Measurements from ENCODE around the gene NCF2.
"Not testable (repeated sequence)": the region's sequence is repeated elsewhere in the genome, so short reads cannot be mapped to it uniquely, and the experiment has no call there.

Gene NCF2

GRCh38 chr1:183590244-183591191 lies at the start of gene NCF2:
Gene NCF2 (minus strand): TSS chr1:183590459. CDS start chr1:183590329, 130 bp downstream.
- in situ Hi-C loops (cut with MboI; ENCODE audit: low sequenced_read_pairs) = no loop called here

DNA sequence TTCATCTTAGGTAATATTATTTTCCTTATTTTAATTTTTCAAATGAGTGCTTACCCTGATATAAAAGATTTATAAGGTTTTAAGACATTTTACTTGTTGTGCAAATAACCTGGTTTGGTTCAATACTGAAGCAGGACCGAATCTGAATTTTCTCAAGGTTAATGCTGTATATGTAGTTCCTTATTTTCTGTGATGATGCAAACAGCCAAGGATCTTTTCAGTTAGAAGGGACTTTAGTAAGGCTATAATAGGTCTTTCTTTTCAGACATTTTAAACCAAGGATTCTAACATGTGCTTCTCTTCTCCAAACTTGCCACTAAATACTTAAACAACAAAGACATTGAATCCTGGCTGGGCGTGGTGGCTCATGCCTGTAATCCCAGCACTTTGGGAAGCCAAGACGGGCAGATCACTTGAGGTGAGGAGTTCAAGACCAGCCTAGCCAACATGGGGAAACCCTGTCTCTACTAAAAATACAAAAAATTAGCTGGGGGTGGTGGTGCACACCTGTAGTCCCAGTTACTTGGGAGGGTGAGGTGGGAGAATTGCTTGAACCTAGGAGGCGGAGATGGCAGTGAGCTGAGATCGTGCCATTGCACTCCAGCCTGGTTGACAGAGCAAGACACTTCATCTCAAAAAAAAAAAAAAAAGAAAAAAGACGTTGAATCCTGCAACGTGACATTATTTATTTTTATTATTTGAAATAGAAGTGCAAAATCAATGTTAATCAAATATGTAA lies 48.6 kb upstream of the NCF2 start:
- in situ Hi-C loops (cut with MboI; ENCODE audit: low sequenced_read_pairs) = no loop called here

GRCh38 chr1:183636783-183637182 lies 46.5 kb upstream of the NCF2 start:
- in situ Hi-C loops (cut with MboI; ENCODE audit: low sequenced_read_pairs) = no loop called here

DNA sequence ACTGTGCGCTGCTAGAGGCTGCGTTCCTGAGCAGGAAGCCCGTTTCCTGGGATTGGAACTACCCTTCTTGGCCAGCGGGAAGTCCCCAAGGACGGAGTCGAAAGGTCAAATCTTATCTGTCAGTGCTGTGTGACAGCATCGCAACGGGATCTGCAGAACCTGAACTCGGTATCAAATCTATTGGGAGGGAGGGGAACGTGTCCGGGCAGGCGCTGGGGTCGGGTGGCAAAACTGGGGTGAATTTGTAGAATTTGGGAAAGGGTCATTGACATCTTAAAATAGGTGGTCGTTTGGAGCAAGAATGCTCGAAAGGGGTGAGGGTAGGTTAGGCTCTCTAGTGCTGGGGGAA lies 46.0 kb upstream of the NCF2 start:
- in situ Hi-C loops (cut with MboI; ENCODE audit: low sequenced_read_pairs) = no loop called here

DNA sequence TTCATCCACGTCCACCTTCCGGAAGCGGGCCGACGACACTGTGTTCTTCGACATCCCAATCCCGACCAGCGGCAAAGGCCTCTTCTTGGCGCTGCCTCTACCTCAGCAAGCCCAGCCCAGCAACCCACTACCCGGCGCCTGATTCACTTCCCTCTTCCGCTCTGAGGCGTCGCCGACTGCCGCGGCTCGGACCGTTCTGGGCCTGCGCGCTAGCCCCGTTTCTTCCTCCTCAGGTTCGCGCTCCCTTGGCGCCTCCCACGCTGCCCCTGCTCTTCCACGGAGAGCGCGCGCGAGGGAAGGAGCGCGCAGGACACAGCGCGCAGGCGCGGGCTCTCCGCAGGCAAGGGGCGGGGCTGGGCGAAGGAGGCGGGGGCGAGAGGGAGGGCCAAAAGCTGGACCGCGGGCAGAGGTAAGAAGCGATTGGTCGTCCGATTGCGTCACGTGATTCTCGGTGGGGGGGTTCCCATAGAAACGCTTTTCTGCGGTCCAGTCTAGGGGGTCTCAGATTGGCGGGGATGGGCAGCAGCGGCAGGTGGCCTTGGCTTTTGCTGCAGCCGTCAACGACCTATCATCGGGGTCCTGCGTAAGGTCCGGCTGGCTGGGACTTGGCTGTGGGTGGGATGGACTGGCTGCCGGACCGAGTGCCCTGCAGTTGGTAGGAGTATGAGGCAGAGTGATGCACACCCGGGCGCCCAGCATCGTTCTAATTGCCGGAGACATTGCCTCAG lies 45.5 kb upstream of the NCF2 start, which contains the start of gene ARPC5:
Gene ARPC5, minus strand, starts transcription at position 178 of the 728 bp plus-strand sequence. Its CDS starts 124 bp downstream, at position 54.
- in situ Hi-C loops (cut with MboI; ENCODE audit: low sequenced_read_pairs) = no loop called here

- in situ Hi-C loops (cut with MboI; ENCODE audit: low sequenced_read_pairs) = no loop called here
Measured at GRCh38 chr1:183635099-183635605, 44.9 kb upstream of the NCF2 start.

DNA sequence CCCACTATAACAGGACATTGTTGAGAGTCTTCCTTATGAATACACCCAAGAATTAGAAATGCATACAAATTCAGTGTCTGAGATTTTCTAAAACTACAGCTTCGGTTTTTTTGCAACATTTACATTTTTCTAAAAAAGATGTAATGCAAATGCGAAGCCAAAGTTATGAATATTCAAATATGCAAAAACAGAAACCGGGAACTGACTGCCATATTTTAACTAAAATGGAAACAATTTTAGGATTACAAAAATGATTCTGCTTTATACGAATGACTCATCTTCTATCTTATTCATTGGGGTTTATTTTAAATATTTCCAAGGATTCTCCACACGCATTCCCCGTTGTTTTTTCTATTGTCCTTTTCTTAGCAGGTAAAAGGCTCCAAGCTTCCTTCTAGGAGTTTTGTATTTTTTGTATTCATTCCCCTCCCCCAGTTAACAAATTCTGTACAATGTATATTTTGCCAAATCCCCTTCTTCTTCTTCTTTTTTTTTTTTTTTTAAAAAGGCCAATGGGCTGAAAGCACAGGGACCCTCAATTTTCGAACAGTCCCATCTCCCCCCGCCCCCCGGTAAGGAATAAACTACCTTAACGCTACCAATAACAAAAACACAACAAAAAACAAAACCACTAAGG lies 44.3 kb upstream of the NCF2 start:
- in situ Hi-C loops (cut with MboI; ENCODE audit: low sequenced_read_pairs) = no loop called here

DNA sequence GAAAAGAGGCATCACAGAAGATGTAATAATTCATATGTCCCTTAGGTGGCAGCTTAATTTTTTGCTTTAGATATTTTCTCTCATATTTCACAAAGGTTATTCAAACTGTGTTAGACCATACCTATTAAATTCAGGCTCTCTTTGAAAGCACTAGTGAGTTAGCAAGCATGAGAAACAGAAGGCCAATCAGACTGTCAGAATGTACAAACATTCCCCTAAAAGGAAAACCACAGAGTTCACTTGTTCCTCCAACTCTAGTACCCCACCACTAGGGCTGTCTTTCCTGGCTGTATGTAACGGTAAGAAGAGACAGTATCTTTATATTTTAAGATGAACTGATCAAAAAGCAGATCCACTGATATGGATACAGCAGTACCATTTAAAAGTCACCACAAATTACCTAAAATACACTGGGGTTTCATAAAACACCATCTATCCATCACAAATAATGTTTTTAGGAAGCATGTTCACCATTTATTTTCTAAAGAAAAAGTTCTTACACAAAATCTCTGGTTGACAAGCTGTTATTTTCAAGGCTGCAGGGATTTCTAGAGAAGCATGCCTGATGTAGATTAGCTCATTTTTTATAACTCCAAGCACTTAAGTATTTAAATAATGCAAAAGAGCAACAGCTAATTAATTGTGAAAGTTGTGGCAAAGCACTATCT lies 43.6 kb upstream of the NCF2 start:
- in situ Hi-C loops (cut with MboI; ENCODE audit: low sequenced_read_pairs) = no loop called here

GRCh38 chr1:183632964-183633363 lies 42.7 kb upstream of the NCF2 start:
- in situ Hi-C loops (cut with MboI; ENCODE audit: low sequenced_read_pairs) = no loop called here

DNA sequence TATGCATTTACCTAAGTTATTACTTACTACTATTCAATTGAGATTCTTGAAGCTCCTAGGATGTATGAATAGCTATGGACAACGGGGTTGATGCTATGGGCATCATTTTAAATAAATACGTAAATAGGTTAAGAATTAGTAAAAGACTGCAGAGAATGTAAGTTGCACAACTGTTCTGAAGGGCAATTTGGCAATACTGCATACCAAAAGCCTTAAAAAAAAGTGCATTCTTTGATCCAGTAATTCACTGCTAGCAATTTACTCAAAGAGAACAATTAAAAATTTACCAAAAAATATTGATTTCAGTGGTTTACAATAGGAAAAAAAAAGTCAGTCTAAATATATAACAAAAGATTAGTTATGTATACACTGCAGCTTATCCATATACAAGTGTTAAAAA lies 41.9 kb upstream of the NCF2 start:
- in situ Hi-C loops (cut with MboI; ENCODE audit: low sequenced_read_pairs) = no loop called here

- in situ Hi-C loops (cut with MboI; ENCODE audit: low sequenced_read_pairs) = no loop called here
Measured at GRCh38 chr1:183630748-183631147, 40.5 kb upstream of the NCF2 start.

GRCh38 chr1:183628537-183628936 lies 38.3 kb upstream of the NCF2 start:
- in situ Hi-C loops (cut with MboI; ENCODE audit: low sequenced_read_pairs) = loop anchor here (10.0 kb wide), 1 partner anchor 154 kb away; the partner anchor contains the start of gene SMG7

DNA sequence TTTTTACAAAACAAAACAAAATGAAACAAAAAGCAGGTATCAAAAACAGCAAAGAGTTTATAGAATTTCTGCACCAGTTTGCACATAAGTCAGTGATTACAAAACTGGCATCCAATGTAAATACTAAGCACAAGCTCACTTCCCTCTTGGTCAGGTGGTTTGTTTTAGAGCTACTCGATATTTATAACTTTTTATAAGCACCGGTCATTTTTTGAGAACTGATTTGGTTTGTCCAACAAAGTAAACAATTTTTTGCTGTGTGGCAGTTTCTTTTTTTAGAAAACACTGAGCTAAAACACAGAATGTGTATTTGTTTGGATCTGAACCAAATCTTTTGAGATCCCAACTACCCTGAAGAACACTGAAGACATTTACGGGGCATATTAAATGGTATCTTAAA lies 36.0 kb upstream of the NCF2 start:
- in situ Hi-C loops (cut with MboI; ENCODE audit: low sequenced_read_pairs) = loop anchor here (10.0 kb wide), 1 partner anchor 151 kb away; the partner anchor contains the start of gene SMG7

GRCh38 chr1:183622884-183623785 lies 32.9 kb upstream of the NCF2 start:
- in situ Hi-C loops (cut with MboI; ENCODE audit: low sequenced_read_pairs) = loop anchor here (10.0 kb wide), 1 partner anchor 148 kb away; the partner anchor contains the start of gene SMG7

DNA sequence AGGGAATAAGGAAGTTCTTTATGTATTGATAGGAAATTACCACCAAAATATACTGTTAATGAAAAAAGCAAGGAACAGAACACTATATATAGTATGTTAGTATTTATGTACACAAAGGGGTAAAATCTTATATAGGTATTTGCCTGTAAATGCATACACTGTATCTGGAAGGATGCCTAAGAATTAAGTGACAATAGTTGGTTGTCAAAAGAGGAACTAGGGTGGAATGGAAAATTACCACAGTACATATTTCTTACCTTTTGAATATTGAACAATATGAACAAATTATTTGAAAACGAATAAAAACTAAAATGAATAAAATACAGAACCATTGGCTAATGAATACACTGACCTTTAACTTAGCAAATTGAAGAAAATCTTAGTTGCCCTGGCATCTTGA lies 31.8 kb upstream of the NCF2 start:
- in situ Hi-C loops (cut with MboI; ENCODE audit: low sequenced_read_pairs) = loop anchor here (10.0 kb wide), 1 partner anchor 147 kb away; the partner anchor contains the start of gene SMG7

DNA sequence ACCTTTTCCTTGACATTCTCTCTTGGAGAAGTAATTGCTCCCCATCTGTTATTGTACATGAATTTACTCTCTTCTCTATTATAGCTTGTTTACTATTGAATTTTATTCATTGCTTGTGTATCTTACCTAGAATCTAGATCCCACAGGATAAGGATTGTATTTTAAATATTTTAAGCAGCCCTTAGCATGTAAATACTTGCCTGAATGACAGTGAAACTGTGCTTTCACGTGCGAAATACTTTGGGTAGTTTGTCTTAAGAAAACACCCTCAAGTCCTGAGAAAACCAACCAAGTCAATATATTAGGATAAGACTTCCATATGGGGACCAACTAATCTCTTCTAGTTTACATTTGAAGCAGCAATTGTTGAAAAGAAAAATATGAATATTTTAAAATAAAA lies 30.1 kb upstream of the NCF2 start:
- in situ Hi-C loops (cut with MboI; ENCODE audit: low sequenced_read_pairs) = loop anchor here (10.0 kb wide), 1 partner anchor 146 kb away; the partner anchor contains the start of gene SMG7

DNA sequence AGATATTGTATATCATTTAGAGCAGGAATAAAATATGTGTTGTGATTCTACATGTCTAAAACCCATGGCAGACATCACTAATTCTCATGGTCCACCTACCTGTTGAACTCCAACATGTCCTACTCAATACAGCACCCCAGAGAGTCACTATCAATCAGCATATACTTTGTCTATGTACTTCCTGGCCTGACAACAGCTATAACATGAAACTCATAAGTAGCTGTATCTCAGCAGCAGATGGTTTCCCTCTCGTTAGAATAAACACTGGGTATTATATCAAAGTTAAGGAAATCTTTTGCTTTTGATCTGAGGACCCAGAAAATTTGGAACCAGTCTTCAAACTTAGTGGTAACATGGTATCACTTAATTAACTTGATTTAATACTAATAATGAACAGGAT lies 29.5 kb upstream of the NCF2 start:
- in situ Hi-C loops (cut with MboI; ENCODE audit: low sequenced_read_pairs) = loop anchor here (10.0 kb wide), 1 partner anchor 145 kb away; the partner anchor contains the start of gene SMG7

- in situ Hi-C loops (cut with MboI; ENCODE audit: low sequenced_read_pairs) = not testable (repeated sequence)
Measured at GRCh38 chr1:183618202-183618601, 27.9 kb upstream of the NCF2 start.

Measured in HL-60/S4 (cell line).